WTC11 (cell line): Measurements from ENCODE around the gene DRAXIN. TPM values are rescaled to one million over a fixed set of nuclear protein-coding genes. Genes with fewer than 3 reads are reported as not detected.

ENCODE experiments used
- ATAC-seq: fragments of 200-7000 bp; cut with Tn5 transposase; 2 replicates; pipeline ENCODE4 v1.10.0; 2021; ENCODE audit warnings: mild to moderate bottlenecking, moderate library complexity
- CTCF ChIA-PET: fragments of 300-600 bp; sonication (Branson Sonifier 250); formaldehyde crosslinking; loops from one replicate; lab custom pipeline; 2021; ENCODE audit warnings: antibody characterized with exemption; lab: Charles Lee
- POLR2A ChIA-PET: fragments of 350-600 bp; sonication (Branson Sonifier 250); formaldehyde crosslinking; loops from one replicate; lab custom pipeline; 2021; ENCODE audit warnings: antibody characterized with exemption; lab: Charles Lee
- DNase-seq: peaks from one replicate; pipeline ENCODE4 v3.0.0; 2021; ENCODE audit warnings: low spot score
- H3K27ac Mint-ChIP-seq: 2 replicates; pipeline ENCODE4 v1.8.0; 2021; ENCODE audit warnings: mixed read lengths
- H3K27me3 Mint-ChIP-seq: 2 replicates; pipeline ENCODE4 v1.8.0; 2021; ENCODE audit warnings: low read depth, mild to moderate bottlenecking, moderate library complexity, mixed read lengths
- H3K36me3 Mint-ChIP-seq: 2 replicates; pipeline ENCODE4 v1.8.0; 2021; ENCODE audit warnings: mixed read lengths
- H3K4me1 Mint-ChIP-seq: 2 replicates; pipeline ENCODE4 v1.8.0; 2022; ENCODE audit warnings: mixed read lengths
- H3K4me3 Mint-ChIP-seq: 2 replicates; pipeline ENCODE4 v1.8.0; 2021; ENCODE audit warnings: mild to moderate bottlenecking, moderate library complexity, mixed read lengths
- H3K9me3 Mint-ChIP-seq: 2 replicates; pipeline ENCODE4 v1.8.0; 2021; ENCODE audit warnings: mixed read lengths
- CBFB ChIP-seq: sonication (generic); formaldehyde crosslinking; IDR thresholded peaks from 2 replicates; pipeline ENCODE4 v1.8.1; 2022; ENCODE audit warnings: mild to moderate bottlenecking, low read depth, missing genetic modification reagents
- FOXJ3 ChIP-seq: sonication (generic); formaldehyde crosslinking; IDR thresholded peaks from 2 replicates; pipeline ENCODE4 v1.9.0; 2021; ENCODE audit warnings: missing genetic modification reagents, mild to moderate bottlenecking, borderline replicate concordance
- GTF2I ChIP-seq: fragments of 250-450 bp; sonication (Bioruptor Pico); conservative IDR thresholded peaks from 2 replicates; pipeline ENCODE4 v1.4.0; 2021; ENCODE audit warnings: mild to moderate bottlenecking
- HMGA2 ChIP-seq: fragments of 250-450 bp; sonication (Bioruptor Pico); IDR thresholded peaks from 2 replicates; pipeline ENCODE4 v1.4.0; 2021; ENCODE audit warnings: mild to moderate bottlenecking, moderate library complexity
- KAT7 ChIP-seq: sonication (generic); formaldehyde crosslinking; IDR thresholded peaks from 2 replicates; pipeline ENCODE4 v1.8.1; 2023; ENCODE audit warnings: missing genetic modification reagents, mild to moderate bottlenecking, borderline replicate concordance
- MXD4 ChIP-seq: fragments of 250-450 bp; sonication (Bioruptor Pico); IDR thresholded peaks from 2 replicates; pipeline ENCODE4 v1.8.0; 2021; ENCODE audit warnings: mild to moderate bottlenecking, moderate library complexity, borderline replicate concordance
- NFYB ChIP-seq: sonication (generic); formaldehyde crosslinking; conservative IDR thresholded peaks from 2 replicates; pipeline ENCODE4 v1.8.0; 2022; ENCODE audit warnings: low read depth, missing genetic modification reagents
- TEAD4 ChIP-seq: sonication (generic); formaldehyde crosslinking; IDR thresholded peaks from 2 replicates; pipeline ENCODE4 v1.8.0; 2022; ENCODE audit warnings: mild to moderate bottlenecking, missing genetic modification reagents
- ZNF423 ChIP-seq: fragments of 250-450 bp; sonication (Bioruptor Pico); IDR thresholded peaks from 2 replicates; pipeline ENCODE4 v2.1.2; 2022; ENCODE audit warnings: mild to moderate bottlenecking, moderate library complexity
- total RNA-seq: library from RNA; stranded (reverse); gene quantifications from 3 replicates; pipeline ENCODE4 v1.2.3, GENCODE V29; 2021
- TF ChIP-seq, protein P1 (sequence below): sonication (generic); formaldehyde crosslinking; IDR thresholded peaks from 2 replicates; pipeline ENCODE4 v1.8.1; 2022; ENCODE audit warnings: mild to moderate bottlenecking, moderate library complexity, missing genetic modification reagents
- TF ChIP-seq, protein P2 (sequence below): fragments of 250-450 bp; sonication (Bioruptor Pico); IDR thresholded peaks from 2 replicates; pipeline ENCODE4 v1.9.0; 2021; ENCODE audit warnings: mild to moderate bottlenecking
- TF ChIP-seq, protein P3 (sequence below): sonication (generic); formaldehyde crosslinking; IDR thresholded peaks from 2 replicates; pipeline ENCODE4 v1.8.0; 2022; ENCODE audit warnings: mild to moderate bottlenecking, missing genetic modification reagents
- TF ChIP-seq, protein P4 (sequence below): fragments of 250-450 bp; sonication (Bioruptor Pico); IDR thresholded peaks from 2 replicates; pipeline ENCODE4 v2.1.2; 2022; ENCODE audit warnings: mild to moderate bottlenecking, moderate library complexity
- TF ChIP-seq, protein P5 (sequence below): fragments of 250-450 bp; sonication (Bioruptor Pico); IDR thresholded peaks from 2 replicates; pipeline ENCODE4 v1.8.0; 2021; ENCODE audit warnings: mild to moderate bottlenecking
- TF ChIP-seq, protein P6 (sequence below): sonication (generic); formaldehyde crosslinking; IDR thresholded peaks from 2 replicates; pipeline ENCODE4 v1.8.0; 2022; ENCODE audit warnings: missing genetic modification reagents

Gene DRAXIN
- total RNA-seq, 1 experiment from 2014 or later = 12.0 TPM

DNA sequence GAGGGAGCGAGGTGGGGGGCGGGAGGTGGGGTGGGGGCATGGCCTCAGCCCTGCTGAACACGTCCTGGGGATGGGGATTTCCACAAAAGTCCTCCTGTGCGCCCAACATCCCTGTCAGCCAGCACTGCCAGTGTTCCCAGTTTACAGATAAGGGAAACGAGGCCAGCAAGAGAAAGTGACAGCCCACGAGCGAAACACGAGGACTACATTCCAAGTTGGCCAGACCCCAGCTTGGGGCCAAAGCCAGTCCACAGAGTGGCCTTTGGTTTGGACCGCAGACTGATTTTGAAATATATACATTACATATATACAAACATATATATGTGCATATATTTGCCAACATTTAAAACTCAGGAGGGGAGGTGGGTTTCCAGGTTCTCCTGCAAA, 42.3 kb upstream of the DRAXIN start:
- Mint-ChIP-seq H3K4me1 (peaks cover 30% of the 10 kb centered on the region), H3K27ac (no peak overlapping the region)

DNA sequence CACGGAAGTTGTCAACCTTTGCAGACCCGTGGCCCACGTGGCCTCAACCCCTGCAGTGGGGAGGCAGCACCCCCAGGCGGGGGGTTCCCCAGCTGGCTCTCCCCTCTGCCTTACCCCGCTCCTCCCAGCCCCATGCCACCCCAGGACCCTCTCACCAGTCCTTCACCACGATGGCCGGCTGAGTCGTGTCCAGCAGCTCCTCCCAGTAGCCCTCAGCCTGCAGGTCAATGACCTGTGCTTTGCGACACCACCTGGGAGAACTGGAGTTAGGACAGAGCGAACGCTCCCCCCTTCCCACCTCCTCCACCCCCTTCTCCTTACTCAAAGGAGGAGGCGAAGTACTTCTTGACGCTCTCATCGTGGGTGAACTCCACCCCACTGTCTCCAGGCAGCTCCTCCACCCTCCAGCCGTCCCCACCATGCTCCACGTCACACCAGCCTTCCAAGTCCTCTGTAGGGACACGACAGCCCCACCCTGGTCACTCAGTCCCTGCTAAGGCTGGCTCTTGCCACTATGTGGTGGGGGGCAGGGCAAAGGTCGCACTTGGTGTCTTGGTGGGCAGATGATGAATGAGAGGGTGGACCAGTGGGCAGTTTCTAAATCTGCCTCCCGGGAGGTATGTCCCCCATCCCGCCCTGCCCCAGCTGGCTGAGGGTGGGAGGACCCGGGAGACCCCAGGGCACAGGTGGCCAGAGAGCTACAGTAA, 41.7 kb upstream of the DRAXIN start:
- CTCF ChIA-PET = interaction anchor here (0.5 to 3.0 kb wide), 22 partner anchors 7 to 370 kb away, joined by 3 to 23 read pairs (median 6); partner anchors contain the start of genes AGTRAP and FBXO6
- Mint-ChIP-seq H3K27me3 (peaks cover 22% of the 10 kb centered on the region), H3K36me3 (no peaks in the 10 kb centered on the region), H3K4me1 (peaks cover 30% of the 10 kb centered on the region), H3K27ac (no peak overlapping the region), H3K9me3 (no peaks in the 10 kb centered on the region), H3K4me3 (no peak overlapping the region)
- POLR2A ChIA-PET = interaction anchor here (0.5 to 1.4 kb wide), 3 partner anchors 14 to 99 kb away, joined by 3 read pairs; partner anchors contain the start of gene FBXO6
- TF ChIP-seq, protein P1, sequence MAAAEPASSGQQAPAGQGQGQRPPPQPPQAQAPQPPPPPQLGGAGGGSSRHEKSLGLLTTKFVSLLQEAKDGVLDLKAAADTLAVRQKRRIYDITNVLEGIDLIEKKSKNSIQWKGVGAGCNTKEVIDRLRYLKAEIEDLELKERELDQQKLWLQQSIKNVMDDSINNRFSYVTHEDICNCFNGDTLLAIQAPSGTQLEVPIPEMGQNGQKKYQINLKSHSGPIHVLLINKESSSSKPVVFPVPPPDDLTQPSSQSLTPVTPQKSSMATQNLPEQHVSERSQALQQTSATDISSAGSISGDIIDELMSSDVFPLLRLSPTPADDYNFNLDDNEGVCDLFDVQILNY = 0 out of 2 replicates have a peak, but pooled peaks have one; percentile 19
- TF ChIP-seq ZNF423 (CRISPR knock-in tag) = no peak
- ATAC-seq (no peak), DNase-seq (no peak)

More for the DNA sequence above, 42.3 kb upstream of the DRAXIN start:
- Mint-ChIP-seq H3K36me3 (no peaks in the 10 kb centered on the region), H3K27me3 (peaks cover 22% of the 10 kb centered on the region), H3K4me3 (no peak overlapping the region), H3K9me3 (no peaks in the 10 kb centered on the region)
- DNase-seq (no peak), ATAC-seq (no peak)
- no peak for TF ChIP-seq GTF2I (CRISPR knock-in tag)
- no peak for TF ChIP-seq MXD4
- TF ChIP-seq KAT7 = no peak
- ChIA-PET CTCF (interaction anchor here (0.6 to 3.0 kb wide), 12 partner anchors 13 to 356 kb away, joined by 3 to 21 read pairs (median 8); partner anchors contain the start of genes AGTRAP and FBXO6), POLR2A (no interaction called here)

DNA sequence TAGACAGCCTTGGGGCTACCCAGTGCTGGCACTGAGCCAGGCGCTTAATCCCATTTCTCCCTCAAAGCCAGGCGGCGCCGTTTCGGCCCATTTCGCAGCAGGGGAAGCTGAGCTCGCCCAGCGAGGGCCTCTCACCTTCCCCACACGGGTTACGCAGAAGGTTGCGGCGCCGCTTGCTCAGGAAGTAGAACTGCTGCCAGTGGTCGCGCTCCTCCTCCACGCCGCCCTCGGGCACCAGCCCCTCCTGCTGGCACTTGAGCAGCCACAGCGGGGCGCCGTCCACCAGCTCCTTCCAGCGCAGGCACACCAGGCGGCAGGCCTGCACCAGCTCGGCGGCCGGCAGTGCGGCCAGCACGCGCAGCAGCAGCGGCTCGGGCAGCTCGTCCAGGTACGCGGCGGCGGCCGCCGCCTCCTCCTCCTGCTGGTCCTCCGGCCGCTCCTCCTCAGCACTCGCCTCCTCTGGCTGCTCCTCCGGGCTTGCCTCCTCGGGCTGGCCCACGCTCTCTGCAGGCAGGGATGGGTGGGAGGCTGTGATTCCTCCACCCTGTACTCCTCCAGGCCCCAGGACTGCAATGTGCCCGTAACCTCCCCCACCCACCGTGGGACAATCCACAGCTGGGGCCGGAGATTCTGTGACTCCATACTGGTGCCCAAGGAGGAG, 41.0 kb upstream of the DRAXIN start:
- H3K27ac Mint-ChIP-seq = peak overlapping the region; percentile 60; the same call in 1 of the 2 replicates
- H3K27me3 Mint-ChIP-seq = peaks cover 22% of the 10 kb centered on the region
- peak overlapping the region; percentile 61 for H3K4me3 Mint-ChIP-seq
- H3K4me1 Mint-ChIP-seq = peaks cover 33% of the 10 kb centered on the region
- DNase-seq (peak; percentile 79), ATAC-seq (peak; percentile 5)
- 0 out of 2 replicates have a peak, but pooled peaks cover under 1% of the 10 kb centered on the region for H3K36me3 Mint-ChIP-seq
- H3K9me3 Mint-ChIP-seq = no peaks in the 10 kb centered on the region
- ChIA-PET CTCF (interaction anchor here (0.5 to 3.0 kb wide), 21 partner anchors 8 to 1700 kb away, joined by 3 to 23 read pairs (median 6); partner anchors contain the start of genes AGTRAP and FBXO6), POLR2A (interaction anchor here (0.5 to 1.4 kb wide), 3 partner anchors 14 to 100 kb away, joined by 3 read pairs; partner anchors contain the start of gene FBXO6)
- TF ChIP-seq CBFB (CRISPR knock-in tag) (no peak), GTF2I (CRISPR knock-in tag) (peak; percentile 96), NFYB (CRISPR knock-in tag) (no peak), TEAD4 (no peak), HMGA2 (CRISPR knock-in tag) (no peak), FOXJ3 (CRISPR knock-in tag) (no peak)
- TF ChIP-seq, protein P2, sequence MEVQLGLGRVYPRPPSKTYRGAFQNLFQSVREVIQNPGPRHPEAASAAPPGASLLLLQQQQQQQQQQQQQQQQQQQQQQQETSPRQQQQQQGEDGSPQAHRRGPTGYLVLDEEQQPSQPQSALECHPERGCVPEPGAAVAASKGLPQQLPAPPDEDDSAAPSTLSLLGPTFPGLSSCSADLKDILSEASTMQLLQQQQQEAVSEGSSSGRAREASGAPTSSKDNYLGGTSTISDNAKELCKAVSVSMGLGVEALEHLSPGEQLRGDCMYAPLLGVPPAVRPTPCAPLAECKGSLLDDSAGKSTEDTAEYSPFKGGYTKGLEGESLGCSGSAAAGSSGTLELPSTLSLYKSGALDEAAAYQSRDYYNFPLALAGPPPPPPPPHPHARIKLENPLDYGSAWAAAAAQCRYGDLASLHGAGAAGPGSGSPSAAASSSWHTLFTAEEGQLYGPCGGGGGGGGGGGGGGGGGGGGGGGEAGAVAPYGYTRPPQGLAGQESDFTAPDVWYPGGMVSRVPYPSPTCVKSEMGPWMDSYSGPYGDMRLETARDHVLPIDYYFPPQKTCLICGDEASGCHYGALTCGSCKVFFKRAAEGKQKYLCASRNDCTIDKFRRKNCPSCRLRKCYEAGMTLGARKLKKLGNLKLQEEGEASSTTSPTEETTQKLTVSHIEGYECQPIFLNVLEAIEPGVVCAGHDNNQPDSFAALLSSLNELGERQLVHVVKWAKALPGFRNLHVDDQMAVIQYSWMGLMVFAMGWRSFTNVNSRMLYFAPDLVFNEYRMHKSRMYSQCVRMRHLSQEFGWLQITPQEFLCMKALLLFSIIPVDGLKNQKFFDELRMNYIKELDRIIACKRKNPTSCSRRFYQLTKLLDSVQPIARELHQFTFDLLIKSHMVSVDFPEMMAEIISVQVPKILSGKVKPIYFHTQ = no peak
- TF ChIP-seq, protein P3, sequence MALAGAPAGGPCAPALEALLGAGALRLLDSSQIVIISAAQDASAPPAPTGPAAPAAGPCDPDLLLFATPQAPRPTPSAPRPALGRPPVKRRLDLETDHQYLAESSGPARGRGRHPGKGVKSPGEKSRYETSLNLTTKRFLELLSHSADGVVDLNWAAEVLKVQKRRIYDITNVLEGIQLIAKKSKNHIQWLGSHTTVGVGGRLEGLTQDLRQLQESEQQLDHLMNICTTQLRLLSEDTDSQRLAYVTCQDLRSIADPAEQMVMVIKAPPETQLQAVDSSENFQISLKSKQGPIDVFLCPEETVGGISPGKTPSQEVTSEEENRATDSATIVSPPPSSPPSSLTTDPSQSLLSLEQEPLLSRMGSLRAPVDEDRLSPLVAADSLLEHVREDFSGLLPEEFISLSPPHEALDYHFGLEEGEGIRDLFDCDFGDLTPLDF (CRISPR knock-in tag) = no peak; the same call in 1 of the 2 replicates
- TF ChIP-seq, protein P4, sequence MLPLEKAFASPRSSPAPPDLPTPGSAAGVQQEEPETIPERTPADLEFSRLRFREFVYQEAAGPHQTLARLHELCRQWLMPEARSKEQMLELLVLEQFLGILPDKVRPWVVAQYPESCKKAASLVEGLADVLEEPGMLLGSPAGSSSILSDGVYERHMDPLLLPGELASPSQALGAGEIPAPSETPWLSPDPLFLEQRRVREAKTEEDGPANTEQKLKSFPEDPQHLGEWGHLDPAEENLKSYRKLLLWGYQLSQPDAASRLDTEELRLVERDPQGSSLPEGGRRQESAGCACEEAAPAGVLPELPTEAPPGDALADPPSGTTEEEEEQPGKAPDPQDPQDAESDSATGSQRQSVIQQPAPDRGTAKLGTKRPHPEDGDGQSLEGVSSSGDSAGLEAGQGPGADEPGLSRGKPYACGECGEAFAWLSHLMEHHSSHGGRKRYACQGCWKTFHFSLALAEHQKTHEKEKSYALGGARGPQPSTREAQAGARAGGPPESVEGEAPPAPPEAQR (CRISPR knock-in tag) = no peak
- TF ChIP-seq, protein P5, sequence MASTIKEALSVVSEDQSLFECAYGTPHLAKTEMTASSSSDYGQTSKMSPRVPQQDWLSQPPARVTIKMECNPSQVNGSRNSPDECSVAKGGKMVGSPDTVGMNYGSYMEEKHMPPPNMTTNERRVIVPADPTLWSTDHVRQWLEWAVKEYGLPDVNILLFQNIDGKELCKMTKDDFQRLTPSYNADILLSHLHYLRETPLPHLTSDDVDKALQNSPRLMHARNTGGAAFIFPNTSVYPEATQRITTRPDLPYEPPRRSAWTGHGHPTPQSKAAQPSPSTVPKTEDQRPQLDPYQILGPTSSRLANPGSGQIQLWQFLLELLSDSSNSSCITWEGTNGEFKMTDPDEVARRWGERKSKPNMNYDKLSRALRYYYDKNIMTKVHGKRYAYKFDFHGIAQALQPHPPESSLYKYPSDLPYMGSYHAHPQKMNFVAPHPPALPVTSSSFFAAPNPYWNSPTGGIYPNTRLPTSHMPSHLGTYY (CRISPR knock-in tag) = no peak
- TF ChIP-seq, protein P6, sequence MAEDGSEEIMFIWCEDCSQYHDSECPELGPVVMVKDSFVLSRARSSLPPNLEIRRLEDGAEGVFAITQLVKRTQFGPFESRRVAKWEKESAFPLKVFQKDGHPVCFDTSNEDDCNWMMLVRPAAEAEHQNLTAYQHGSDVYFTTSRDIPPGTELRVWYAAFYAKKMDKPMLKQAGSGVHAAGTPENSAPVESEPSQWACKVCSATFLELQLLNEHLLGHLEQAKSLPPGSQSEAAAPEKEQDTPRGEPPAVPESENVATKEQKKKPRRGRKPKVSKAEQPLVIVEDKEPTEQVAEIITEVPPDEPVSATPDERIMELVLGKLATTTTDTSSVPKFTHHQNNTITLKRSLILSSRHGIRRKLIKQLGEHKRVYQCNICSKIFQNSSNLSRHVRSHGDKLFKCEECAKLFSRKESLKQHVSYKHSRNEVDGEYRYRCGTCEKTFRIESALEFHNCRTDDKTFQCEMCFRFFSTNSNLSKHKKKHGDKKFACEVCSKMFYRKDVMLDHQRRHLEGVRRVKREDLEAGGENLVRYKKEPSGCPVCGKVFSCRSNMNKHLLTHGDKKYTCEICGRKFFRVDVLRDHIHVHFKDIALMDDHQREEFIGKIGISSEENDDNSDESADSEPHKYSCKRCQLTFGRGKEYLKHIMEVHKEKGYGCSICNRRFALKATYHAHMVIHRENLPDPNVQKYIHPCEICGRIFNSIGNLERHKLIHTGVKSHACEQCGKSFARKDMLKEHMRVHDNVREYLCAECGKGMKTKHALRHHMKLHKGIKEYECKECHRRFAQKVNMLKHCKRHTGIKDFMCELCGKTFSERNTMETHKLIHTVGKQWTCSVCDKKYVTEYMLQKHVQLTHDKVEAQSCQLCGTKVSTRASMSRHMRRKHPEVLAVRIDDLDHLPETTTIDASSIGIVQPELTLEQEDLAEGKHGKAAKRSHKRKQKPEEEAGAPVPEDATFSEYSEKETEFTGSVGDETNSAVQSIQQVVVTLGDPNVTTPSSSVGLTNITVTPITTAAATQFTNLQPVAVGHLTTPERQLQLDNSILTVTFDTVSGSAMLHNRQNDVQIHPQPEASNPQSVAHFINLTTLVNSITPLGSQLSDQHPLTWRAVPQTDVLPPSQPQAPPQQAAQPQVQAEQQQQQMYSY (CRISPR knock-in tag) = no peak
- TF ChIP-seq, protein P1 = 0 out of 2 replicates have a peak, but pooled peaks have one; percentile 60
